Measurements from ENCODE around the gene C4B. TPM values are rescaled to one million over a fixed set of nuclear protein-coding genes. Genes with fewer than 3 reads are reported as not detected.

Gene C4B
- total RNA-seq, 1 experiment from 2014 or later, result 2.7 TPM

DNA sequence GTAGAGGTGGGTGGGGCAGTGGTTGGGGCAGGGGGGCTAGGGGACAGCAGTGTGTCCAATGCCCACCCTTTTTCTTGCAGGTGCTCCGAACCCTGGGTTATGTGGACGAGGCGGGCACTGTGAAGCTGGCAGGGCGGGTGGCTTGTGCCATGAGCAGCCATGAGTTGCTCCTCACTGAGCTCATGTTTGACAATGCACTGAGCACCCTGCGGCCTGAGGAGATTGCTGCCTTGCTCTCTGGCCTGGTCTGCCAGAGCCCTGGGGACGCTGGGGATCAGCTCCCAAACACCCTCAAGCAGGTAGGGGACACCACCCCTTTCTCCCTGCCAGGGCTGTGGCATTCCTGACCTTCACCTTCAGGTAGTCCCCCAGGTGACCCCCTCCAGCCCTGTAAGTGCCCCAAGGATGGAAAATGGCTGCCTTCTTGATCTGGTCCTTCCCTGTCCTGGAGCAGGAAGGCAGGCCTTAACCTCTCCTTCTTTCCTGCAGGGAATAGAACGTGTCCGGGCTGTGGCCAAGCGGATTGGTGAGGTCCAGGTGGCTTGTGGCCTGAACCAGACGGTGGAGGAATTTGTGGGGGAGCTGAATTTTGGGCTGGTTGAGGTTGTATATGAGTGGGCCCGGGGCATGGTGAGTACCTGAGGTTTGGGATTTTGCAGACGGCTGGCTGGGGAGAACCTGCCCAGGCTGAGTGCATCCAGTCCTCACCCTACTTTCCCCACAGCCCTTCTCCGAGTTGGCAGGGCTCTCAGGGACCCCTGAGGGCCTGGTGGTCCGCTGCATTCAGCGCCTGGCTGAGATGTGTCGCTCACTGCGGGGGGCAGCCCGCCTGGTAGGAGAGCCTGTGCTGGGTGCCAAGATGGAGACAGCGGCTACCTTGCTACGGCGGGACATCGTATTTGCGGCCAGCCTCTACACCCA, 45.5 kb upstream of the C4B start:
- no peak overlapping the region for H3K14ac ChIP-seq (ENCODE audit: insufficient read depth, low read length)
- no peak overlapping the region for H3K27ac ChIP-seq (ENCODE audit: insufficient read length, low read depth, low read length)
- H2BK20ac ChIP-seq (ENCODE audit: low read depth, low read length, poor library complexity, severe bottlenecking), result no peak overlapping the region
- DNase-seq, result no peak
- no CpG with 5 or more reads among the region's 23 CpGs for WGBS (ENCODE audit: extremely low coverage, insufficient read length, low lambda C conversion rate)
- no peak overlapping the region for H4K8ac ChIP-seq (replicated peaks; ENCODE audit: insufficient read length, low read depth, low read length)
- H3K36me3 Mint-ChIP-seq (ENCODE audit: insufficient read depth in 1 of 3, low read depth in 3 of 3), result peaks cover 29 to 67% (median 65%) of the 10 kb centered on the region in 3 experiments; a peak in 6 of 7 replicates
- H2BK120ac ChIP-seq (ENCODE audit: low read depth, low read length, poor library complexity, severe bottlenecking), result no peak overlapping the region
- TF ChIP-seq, protein P1, sequence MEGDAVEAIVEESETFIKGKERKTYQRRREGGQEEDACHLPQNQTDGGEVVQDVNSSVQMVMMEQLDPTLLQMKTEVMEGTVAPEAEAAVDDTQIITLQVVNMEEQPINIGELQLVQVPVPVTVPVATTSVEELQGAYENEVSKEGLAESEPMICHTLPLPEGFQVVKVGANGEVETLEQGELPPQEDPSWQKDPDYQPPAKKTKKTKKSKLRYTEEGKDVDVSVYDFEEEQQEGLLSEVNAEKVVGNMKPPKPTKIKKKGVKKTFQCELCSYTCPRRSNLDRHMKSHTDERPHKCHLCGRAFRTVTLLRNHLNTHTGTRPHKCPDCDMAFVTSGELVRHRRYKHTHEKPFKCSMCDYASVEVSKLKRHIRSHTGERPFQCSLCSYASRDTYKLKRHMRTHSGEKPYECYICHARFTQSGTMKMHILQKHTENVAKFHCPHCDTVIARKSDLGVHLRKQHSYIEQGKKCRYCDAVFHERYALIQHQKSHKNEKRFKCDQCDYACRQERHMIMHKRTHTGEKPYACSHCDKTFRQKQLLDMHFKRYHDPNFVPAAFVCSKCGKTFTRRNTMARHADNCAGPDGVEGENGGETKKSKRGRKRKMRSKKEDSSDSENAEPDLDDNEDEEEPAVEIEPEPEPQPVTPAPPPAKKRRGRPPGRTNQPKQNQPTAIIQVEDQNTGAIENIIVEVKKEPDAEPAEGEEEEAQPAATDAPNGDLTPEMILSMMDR (conservative IDR thresholded peaks at IDR 0.05), result no peak
- H2BK12ac ChIP-seq (ENCODE audit: insufficient read length, low read depth, low read length), result no peak overlapping the region
- H3K4me1 ChIP-seq (ENCODE audit: insufficient read depth, low read length), result peaks cover 3% of the 10 kb centered on the region; the same call in 1 of the 2 replicates
- H2BK5ac ChIP-seq (ENCODE audit: insufficient read length, low read length), result no peak overlapping the region
- H2AK5ac ChIP-seq (ENCODE audit: insufficient read length, low read length), result no peak overlapping the region
- no peak overlapping the region for H3K4me2 ChIP-seq (ENCODE audit: insufficient read depth, insufficient read length, low read length)
- peaks cover 6% of the 10 kb centered on the region for H3K23me2 ChIP-seq (ENCODE audit: insufficient read length, low read depth, low read length, poor library complexity, severe bottlenecking)
- H3K18ac ChIP-seq (ENCODE audit: insufficient read length, low read depth, low read length), result no peak overlapping the region
- H3K4ac ChIP-seq (ENCODE audit: low read depth, low read length), result no peak overlapping the region
- no peak overlapping the region; a peak in 1 of 5 replicates for H3K4me3 Mint-ChIP-seq
- H4K20me1 ChIP-seq (ENCODE audit: control insufficient read depth, insufficient read depth, insufficient read length), result no peaks in the 10 kb centered on the region
- H3K27me3 Mint-ChIP-seq (ENCODE audit: low read depth), result no peaks in the 10 kb centered on the region; the same call in 1 of the 2 replicates
- no peak overlapping the region for H4K91ac ChIP-seq (ENCODE audit: insufficient read length, low read depth, low read length)
- H3K79me2 ChIP-seq (ENCODE audit: insufficient read depth, low read length), result no peaks in the 10 kb centered on the region; the same call in 1 of the 2 replicates
- H2AFZ ChIP-seq (ENCODE audit: low read length), result no peak overlapping the region
- 0 out of 5 replicates have a peak, but pooled peaks cover 0 to 2% of the 10 kb centered on the region in 2 experiments for H3K9me3 Mint-ChIP-seq
- H4K5ac ChIP-seq (ENCODE audit: insufficient read length, low read depth, low read length), result no peak overlapping the region
- H3K79me1 ChIP-seq (ENCODE audit: insufficient read depth, low read depth, low read length, poor library complexity, severe bottlenecking), result no peaks in the 10 kb centered on the region
- no peak overlapping the region for H3K23ac ChIP-seq (ENCODE audit: insufficient read length, low read depth, low read length)
- no peak overlapping the region for H2BK15ac ChIP-seq (ENCODE audit: low read depth, low read length)
- H3K27me3 ChIP-seq (ENCODE audit: insufficient read depth, low read length), result no peaks in the 10 kb centered on the region
- H3K9me3 ChIP-seq (ENCODE audit: control insufficient read depth, low read depth, low read length), result no peaks in the 10 kb centered on the region
- no peak overlapping the region for H3K56ac ChIP-seq (ENCODE audit: insufficient read length, low read depth, low read length)
- no peak overlapping the region for H3K9ac ChIP-seq (ENCODE audit: extremely low read depth, insufficient read length, low read length)
- H3K4me1 Mint-ChIP-seq, result peaks cover 8 to 11% of the 10 kb centered on the region in 2 experiments
- H3T11ph ChIP-seq (ENCODE audit: low read length), result no peak overlapping the region
- H3K27ac Mint-ChIP-seq, result no peak overlapping the region
